Measurements from ENCODE around the gene SLC9A5.

SLC9A5 gene

DNA sequence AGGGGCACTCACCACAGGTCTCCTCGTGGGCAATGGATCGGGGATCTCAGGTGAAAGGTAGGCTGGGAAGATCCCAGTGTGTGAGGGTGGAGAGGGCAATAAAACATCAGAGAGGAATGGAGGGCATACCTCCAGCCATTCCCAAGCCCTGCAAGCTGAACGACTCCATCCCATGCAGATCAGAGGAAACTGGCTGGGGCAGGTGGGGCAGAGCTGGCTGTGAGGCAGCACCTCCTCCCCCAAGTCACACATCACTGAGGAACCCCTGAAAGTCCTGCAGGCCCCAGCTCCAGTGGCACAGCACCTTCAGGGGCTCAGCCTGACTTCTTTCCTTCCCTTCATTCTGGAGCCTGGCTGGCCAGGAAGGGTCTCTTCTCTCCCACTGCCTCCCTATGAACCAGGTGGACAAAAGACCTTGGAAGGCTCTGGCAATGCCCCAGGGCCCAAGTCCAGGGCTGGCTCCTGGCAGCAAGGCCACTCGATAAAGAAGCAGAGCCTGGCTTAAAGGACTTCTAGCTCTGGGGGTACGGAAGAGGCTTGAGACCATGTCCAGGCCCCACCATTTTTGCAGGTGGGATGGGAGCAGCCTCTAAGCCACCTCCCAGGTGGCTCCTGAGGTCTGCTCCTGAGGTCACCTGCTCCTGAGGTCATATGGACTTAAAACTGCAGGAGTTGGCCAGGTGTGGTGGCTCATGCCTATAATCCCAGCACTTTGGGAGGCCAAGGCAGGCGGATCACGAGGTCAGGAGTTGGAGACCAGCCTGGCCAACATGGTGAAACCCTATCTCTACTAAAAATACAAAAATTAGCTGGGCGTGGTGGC lies 35.4 kb upstream of the SLC9A5 start:
- no peak for DNase-seq

DNA sequence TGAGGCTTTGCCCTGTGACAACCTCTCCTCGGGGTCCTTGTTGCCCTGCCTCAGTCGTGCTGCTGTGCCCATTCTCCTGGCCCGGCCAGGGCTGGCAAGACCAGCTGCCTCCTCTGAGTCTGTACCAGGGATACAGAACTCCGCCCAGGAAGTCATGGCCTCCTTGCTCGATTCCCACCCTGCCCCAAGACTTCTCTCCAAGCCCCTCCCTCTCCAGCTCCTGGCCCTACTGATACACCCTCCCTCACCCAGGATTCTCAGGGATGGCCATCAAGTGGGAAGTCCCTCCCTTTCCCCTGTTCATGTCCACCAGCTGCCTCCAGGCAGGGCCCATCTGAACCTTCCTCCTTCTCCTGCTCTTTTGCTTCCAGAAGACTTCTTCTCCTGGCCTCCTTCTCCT lies 33.1 kb upstream of the SLC9A5 start:
- DNase-seq, result no peak

GRCh38 chr16:67216612-67217490 lies 31.9 kb upstream of the SLC9A5 start:
- DNase-seq, result no peak

- no peak for DNase-seq
These were observed 24.8 kb upstream of the SLC9A5 start for GRCh38 chr16:67223992-67224391.

GRCh38 chr16:67226295-67226803 lies 22.4 kb upstream of the SLC9A5 start:
- DNase-seq, result no peak

GRCh38 chr16:67226804-67227566 lies 21.8 kb upstream of the SLC9A5 start, which contains the start of gene TMEM208:
Gene TMEM208 (plus strand): TSS chr16:67227130. CDS start chr16:67227219, 89 bp downstream.
- DNase-seq, result peak; percentile 99

GRCh38 chr16:67227567-67227921 lies 21.2 kb upstream of the SLC9A5 start:
- DNase-seq, result no peak

- DNase-seq, result no peak
These were observed 20.6 kb upstream of the SLC9A5 start for GRCh38 chr16:67228034-67228785.

GRCh38 chr16:67228905-67229304 lies 19.9 kb upstream of the SLC9A5 start:
- DNase-seq, result no peak

GRCh38 chr16:67229906-67230808 lies 18.6 kb upstream of the SLC9A5 start:
- no peak for DNase-seq

GRCh38 chr16:67230809-67231660 lies 17.7 kb upstream of the SLC9A5 start:
- DNase-seq, result no peak

DNA sequence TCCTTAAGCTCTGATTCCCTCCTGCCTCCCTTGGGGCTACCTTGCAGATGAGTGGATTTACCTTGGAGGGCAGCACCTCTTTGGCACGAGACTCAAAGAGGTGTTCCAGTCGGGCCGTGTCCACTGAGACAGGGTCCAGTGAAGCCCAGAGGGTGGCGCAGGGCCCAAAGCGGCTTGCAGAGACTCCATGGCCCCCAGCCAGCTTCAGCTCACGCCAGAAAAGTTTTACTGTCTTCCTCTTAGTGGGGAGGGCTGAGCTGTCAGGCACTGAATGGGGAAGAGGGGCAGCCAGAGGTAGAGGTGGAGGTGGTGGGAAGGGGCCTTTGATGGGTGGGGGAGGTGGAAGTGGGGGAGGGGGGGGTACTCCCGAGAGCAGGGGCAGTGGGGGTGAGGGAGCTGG lies 15.2 kb upstream of the SLC9A5 start:
- no peak for DNase-seq

GRCh38 chr16:67234180-67234597 lies 14.6 kb upstream of the SLC9A5 start:
- DNase-seq, result no peak

- peak; percentile 48 for DNase-seq
These were observed 12.8 kb upstream of the SLC9A5 start for GRCh38 chr16:67235816-67236562.

GRCh38 chr16:67236563-67237395 lies 12.0 kb upstream of the SLC9A5 start:
- DNase-seq, result peak; percentile 82

GRCh38 chr16:67237396-67238277 lies 11.1 kb upstream of the SLC9A5 start:
- DNase-seq, result no peak

- DNase-seq, result no peak
These were observed 10.6 kb upstream of the SLC9A5 start for GRCh38 chr16:67238278-67238575.
